HepG2 (cell line): ENCODE measurements around the gene ARL5A. TPM values are rescaled to one million over a fixed set of nuclear protein-coding genes. Genes with fewer than 3 reads are reported as not detected.

ENCODE experiments used
- ATAC-seq: fragments of 200-7000 bp; cut with Tn5 transposase; 3 replicates; pipeline ENCODE4 v1.9.1; 2020; ENCODE audit warnings: mild to moderate bottlenecking, moderate library complexity
- BruUV-seq: library from RNA; stranded (reverse); fragments of 400-500 nt; replicated peaks from 2 replicates; lab custom pipeline; 2021; lab: Mats Ljungman, UMichigan
- CTCF ChIA-PET: fragments of 300-600 bp; formaldehyde crosslinking; extraction: SDS; loops from one replicate; lab custom pipeline; 2021; ENCODE audit warnings: low total read pairs, inconsistent platforms, low intra/inter-chr PET ratio; lab: Yijun Ruan, JAX
- POLR2A ChIA-PET: fragments of 350-600 bp; sonication (Branson Sonifier 250); formaldehyde crosslinking; loops from one replicate; lab custom pipeline; 2020; ENCODE audit warnings: antibody characterized with exemption, inconsistent platforms; lab: Yijun Ruan, JAX
- DNase-seq: peaks from one replicate; pipeline ENCODE4 v3.0.0-alpha.2; 2015; ENCODE audit warnings: low spot score
- FAIRE-seq: peaks from 3 replicates; lab custom pipeline; 2011; peaks lifted over from hg19 to GRCh38; lab: Jason Lieb, UNC
- H2AFZ ChIP-seq: one replicate; pipeline ENCODE4 v1.6.1; 2011; ENCODE audit warnings: low read length, inconsistent platforms
- H3K27ac ChIP-seq: fragments of 300-600 bp; 3 replicates; pipeline ENCODE4 v1.8.0; 2011; ENCODE audit warnings: mixed run types, mild to moderate bottlenecking, mixed read lengths, low read length, inconsistent platforms; ENCODE audit not compliant: insufficient read depth; ENCODE audit errors: extremely low read length
- H3K27me3 ChIP-seq, 2 experiments: fragments of 200-600 bp in 1 of 2; 2 replicates in 1 of 2; 3 replicates in 1 of 2; pipeline versions ENCODE4 v1.6.0 to v1.8.0; 2011; ENCODE audit warnings: low read length in 2 of 2, mild to moderate bottlenecking in 2 of 2, moderate library complexity in 2 of 2, inconsistent platforms in 1 of 2; ENCODE audit not compliant: insufficient read depth in 2 of 2, control insufficient read depth in 1 of 2
- H3K36me3 ChIP-seq, 2 experiments: fragments of 200-600 bp in 1 of 2; replicated peaks in 1 of 2; 2 replicates in 1 of 2; 3 replicates in 1 of 2; pipeline versions ENCODE4 v1.5.1 to v1.8.0; 2011; ENCODE audit warnings: low read length in 2 of 2, inconsistent platforms in 1 of 2; ENCODE audit not compliant: insufficient read depth in 2 of 2, control insufficient read depth in 1 of 2
- H3K4me1 ChIP-seq: 2 replicates; pipeline ENCODE4 v1.5.1; 2012; ENCODE audit warnings: low read length, inconsistent platforms; ENCODE audit not compliant: insufficient read depth
- H3K4me2 ChIP-seq: 2 replicates; pipeline ENCODE4 v1.6.0; 2011; ENCODE audit warnings: low read depth, low read length, inconsistent platforms
- H3K4me3 ChIP-seq, 3 experiments: fragments of 200-600 bp in 1 of 3; sonication (generic), shearing (Covaris generic) in 1 of 3; replicated peaks in 1 of 3; 2 replicates each; pipeline ENCODE4 v1.5.1; 2011 to 2016; ENCODE audit warnings: low read length in 3 of 3, inconsistent platforms in 2 of 3, low read depth in 2 of 3, mild to moderate bottlenecking in 2 of 3, control low read depth in 1 of 3, mixed read lengths in 1 of 3; ENCODE audit not compliant: insufficient read depth in 1 of 3
- H3K79me2 ChIP-seq: one replicate; pipeline ENCODE4 v1.6.1; 2011; ENCODE audit warnings: low read length, inconsistent platforms; ENCODE audit not compliant: insufficient read depth
- H3K9ac ChIP-seq: 2 replicates; pipeline ENCODE4 v1.6.0; 2011; ENCODE audit warnings: mild to moderate bottlenecking, low read depth, low read length, inconsistent platforms; ENCODE audit not compliant: insufficient read depth
- H3K9me3 ChIP-seq: 2 replicates; pipeline ENCODE4 v1.5.1; 2012; ENCODE audit warnings: mild to moderate bottlenecking, low read length
- H4K20me1 ChIP-seq: 2 replicates; pipeline ENCODE4 v1.6.0; 2011; ENCODE audit warnings: inconsistent platforms, mild to moderate bottlenecking, low read length, moderate library complexity; ENCODE audit not compliant: insufficient read depth
- ATF4 ChIP-seq, 2 experiments: fragments of 450-650 bp in 1 of 2; sonication (generic) in 1 of 2; formaldehyde crosslinking; IDR thresholded peaks; 2 replicates each; pipeline versions ENCODE4 v1.5.0 to v1.8.0; 2020 to 2022; ENCODE audit warnings: mild to moderate bottlenecking in 1 of 2, missing genetic modification reagents in 1 of 2
- IRX3 ChIP-seq: sonication (generic); formaldehyde crosslinking; IDR thresholded peaks from 2 replicates; pipeline ENCODE4 v1.8.1; 2023; ENCODE audit warnings: mild to moderate bottlenecking, low read depth, missing genetic modification reagents, borderline replicate concordance
- NBN ChIP-seq: fragments of 450-650 bp; conservative IDR thresholded peaks from 2 replicates; pipeline ENCODE4 v1.6.1; 2017
- ZBTB7B ChIP-seq: sonication (generic); formaldehyde crosslinking; IDR thresholded peaks from 2 replicates; pipeline ENCODE4 v1.4.0; 2020; ENCODE audit warnings: missing genetic modification reagents
- ZMAT3 ChIP-seq: sonication (generic); formaldehyde crosslinking; conservative IDR thresholded peaks from 2 replicates; pipeline ENCODE4 v1.7.0; 2021; ENCODE audit warnings: missing genetic modification reagents
- ZNF143 ChIP-seq: sonication (generic); formaldehyde crosslinking; IDR thresholded peaks from 2 replicates; pipeline ENCODE4 v1.4.0; 2020; ENCODE audit warnings: missing genetic modification reagents
- ZNF337 ChIP-seq: sonication (generic); formaldehyde crosslinking; IDR thresholded peaks from 2 replicates; pipeline ENCODE4 v1.5.1; 2020; ENCODE audit warnings: missing genetic modification reagents, low read depth, mild to moderate bottlenecking, borderline replicate concordance
- ZNF775 ChIP-seq: sonication (generic); formaldehyde crosslinking; IDR thresholded peaks from 2 replicates; pipeline ENCODE4 v1.4.0; 2020; ENCODE audit warnings: missing genetic modification reagents, mild to moderate bottlenecking, moderate library complexity, borderline replicate concordance
- ZSCAN20 ChIP-seq: sonication (generic); formaldehyde crosslinking; IDR thresholded peaks from 2 replicates; pipeline ENCODE4 v1.4.0; 2020; ENCODE audit warnings: missing genetic modification reagents, mild to moderate bottlenecking, borderline replicate concordance
- WGBS: methylation state at CpG from one replicate; pipeline ENCODE4 v1.1.6; 2017; ENCODE audit warnings: low lambda C conversion rate; 5-methylcytosine and 5-hydroxymethylcytosine counted together
- in situ Hi-C: cut with HindIII; loops from 2 replicates; pipeline ENCODE4 v1.10.0; 2017; ENCODE audit warnings: low pct_unique_long_range_greater_than_20kb; ENCODE audit not compliant: extremely low pct_ligation_motif_present
- intact Hi-C: fragments of 100-400 bp; cut with micrococcal nuclease; formaldehyde crosslinking; loops from one replicate; pipeline ENCODE4 v1.10.0; 2022; ENCODE audit not compliant: unreplicated experiment
- polyA plus RNA-seq, 8 experiments: library from polyadenylated mRNA; depleted of rRNA in 3 of 8; stranded (reverse) in 7 of 8; unstranded in 1 of 8; fragments of >200 nt; fragmentation: Illumina TruSeq in 4 of 8; extraction: Trizol in 4 of 8; gene quantifications; 2 replicates each; pipeline versions ENCODE4 v1.2.1 to v1.2.3, GENCODE V29; 2011 to 2016; ENCODE audit warnings: low read depth in 4 of 8, missing spikeins in 1 of 8, mixed read lengths in 1 of 8; ENCODE audit not compliant: insufficient read depth in 1 of 8
- total RNA-seq, 5 experiments: library from RNA; depleted of rRNA; stranded (reverse); fragments of >200 nt; fragmentation: Illumina TruSeq; extraction: Trizol; gene quantifications; 2 replicates each; pipeline ENCODE4 v1.2.3, GENCODE V29; 2016; ENCODE audit warnings: low read depth in 1 of 5

The ARL5A gene
- total and polyA plus RNA-seq, 2 of the 13 experiments (the other 11 are each of a cell fraction or from before 2014, with no cell fraction given) = 47.5 to 149 TPM

- TF ChIP-seq ZMAT3 (no peak), ZNF775 (CRISPR knock-in tag) (no peak), IRX3 (CRISPR knock-in tag) (no peak)
Measured at GRCh38 chr2:151776367-151776766, 51.9 kb downstream of the ARL5A start (continued).

- WGBS = 98% methylated on average over 6 of the region's 6 CpGs
- Histone ChIP-seq H3K27me3 (no peaks in the 10 kb centered on the region), H3K79me2 (no peaks in the 10 kb centered on the region), H3K4me3 (no peak overlapping the region), H3K4me2 (no peak overlapping the region), H3K4me1 (no peaks in the 10 kb centered on the region), H3K36me3 (no peaks in the 10 kb centered on the region), H3K27ac (no peak overlapping the region), H3K9me3 (no peaks in the 10 kb centered on the region), H3K9ac (no peak overlapping the region), H4K20me1 (no peaks in the 10 kb centered on the region), H2AFZ (no peak overlapping the region)
- FAIRE-seq = no peak
- no peak for DNase-seq
- POLR2A ChIA-PET = no interaction called here
- in situ Hi-C loops = no loop called here
- CTCF ChIA-PET = interaction anchor here (1.5 kb wide), 1 partner anchor 250 kb away, joined by 3 read pairs; no protein-coding TSS in a partner anchor
- ATAC-seq = no peak
- TF ChIP-seq ZSCAN20 (CRISPR knock-in tag) (no peak), ZNF337 (CRISPR knock-in tag) (no peak), NBN (no peak), ATF4 (CRISPR knock-in tag; IDR thresholded peaks at IDR 0.05) (no peak), ZNF143 (CRISPR knock-in tag) (no peak), ZBTB7B (CRISPR knock-in tag) (no peak)
- BruUV-seq = no TSS peak
- intact Hi-C loops = no loop called here
Measured at GRCh38 chr2:151775057-151775740, 53.0 kb downstream of the ARL5A start.
